Epithelial cell of prostate (primary cell): ENCODE data around the gene RASA3.

Source experiments
- DNase-seq: peaks from one replicate; pipeline ENCODE4 v3.0.0-alpha.2; 2011; ENCODE audit warnings: low read depth, low spot score
- H3K27ac ChIP-seq: fragments of 450-650 bp; 2 replicates; pipeline ENCODE4 v1.5.1; 2017; ENCODE audit warnings: mild to moderate bottlenecking

The RASA3 gene

DNA sequence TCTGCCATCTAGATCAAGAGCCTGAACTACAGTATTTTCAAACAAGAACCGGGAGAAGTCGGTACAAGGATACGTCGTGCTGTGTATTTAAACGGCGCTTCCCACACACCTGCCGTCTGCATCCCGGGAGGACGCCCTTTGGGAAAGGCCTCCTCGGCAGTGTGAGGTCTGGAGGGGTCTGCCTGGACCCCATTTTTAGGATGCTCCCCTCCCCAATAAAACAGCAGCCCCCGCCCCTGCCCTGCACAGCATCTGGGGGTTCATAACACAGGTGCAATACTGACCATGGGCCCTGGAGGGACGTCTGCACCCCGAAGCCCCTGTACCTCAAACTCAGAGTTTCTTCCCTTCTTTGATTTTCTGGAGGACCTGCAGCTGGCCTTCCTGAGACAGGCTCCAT, 154.4 kb downstream of the RASA3 start:
- H3K27ac ChIP-seq, result no peak overlapping the region
- no peak for DNase-seq

DNA sequence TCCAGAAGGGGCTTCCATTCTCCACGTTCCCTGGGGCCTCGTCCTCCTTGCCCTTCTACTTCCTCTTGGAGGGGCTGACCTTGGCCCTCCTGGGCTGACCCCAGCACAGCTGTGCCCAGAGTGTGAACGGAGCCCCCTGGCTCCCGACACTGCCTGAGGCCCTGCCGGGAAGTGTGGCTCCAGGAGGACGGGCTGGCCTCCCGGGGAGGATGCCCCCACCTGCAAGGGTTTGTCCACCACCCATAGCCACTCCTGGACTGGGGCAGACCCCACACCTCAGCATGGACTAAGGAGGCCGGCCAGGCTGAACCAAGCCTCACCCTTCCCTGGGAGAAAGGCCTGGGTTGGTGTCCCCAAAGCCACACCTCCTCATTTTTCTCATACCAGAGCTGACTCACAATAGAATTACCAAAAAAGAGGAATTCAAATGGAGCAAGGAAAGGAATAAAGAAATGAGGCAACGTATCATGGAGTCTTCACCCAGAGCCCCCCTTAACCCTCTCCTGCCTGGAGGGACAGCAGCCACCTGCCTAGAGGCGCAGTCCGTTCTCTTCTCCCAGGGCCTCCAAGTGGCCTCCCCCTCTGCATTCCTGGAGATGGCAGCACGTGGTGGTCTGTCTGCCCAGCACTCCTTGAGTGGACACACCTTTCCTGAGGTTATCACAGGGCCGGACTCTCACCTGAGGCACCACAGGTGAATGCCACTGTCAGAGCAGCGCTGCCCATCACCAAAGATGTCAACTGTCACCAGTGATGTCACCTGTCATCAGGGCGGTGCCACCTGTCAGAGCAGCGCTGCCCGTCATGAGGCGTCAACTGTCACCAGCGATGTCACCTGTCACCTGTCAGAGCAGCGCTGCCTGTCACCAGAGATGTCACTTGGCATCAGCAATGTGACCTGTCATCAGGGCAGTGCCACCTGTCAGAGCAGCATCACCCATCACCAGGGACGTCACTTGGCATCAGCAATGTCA, 155.4 kb downstream of the RASA3 start:
- H3K27ac ChIP-seq, result no peak overlapping the region
- no peak for DNase-seq

DNA sequence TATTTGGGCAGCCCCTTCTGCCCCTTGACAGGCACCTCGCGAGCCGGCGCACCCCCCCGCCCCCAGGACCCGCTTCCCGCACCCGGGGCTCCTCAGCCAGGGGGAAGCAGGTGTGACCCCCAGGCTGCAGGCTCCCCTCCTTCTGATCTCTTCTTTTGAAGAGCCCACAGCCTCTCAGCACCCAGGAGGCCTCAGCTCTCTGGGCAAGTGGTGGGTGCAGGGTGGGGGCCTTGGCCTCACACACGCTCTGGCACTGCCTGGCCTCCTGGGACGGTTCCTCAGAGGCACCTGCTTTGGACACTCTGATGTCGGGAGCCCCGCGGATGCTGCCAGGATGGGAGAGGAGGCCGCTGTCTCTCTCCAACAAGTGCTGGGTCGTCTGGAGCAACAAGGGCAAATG, 157.0 kb downstream of the RASA3 start:
- DNase-seq, result no peak

DNA sequence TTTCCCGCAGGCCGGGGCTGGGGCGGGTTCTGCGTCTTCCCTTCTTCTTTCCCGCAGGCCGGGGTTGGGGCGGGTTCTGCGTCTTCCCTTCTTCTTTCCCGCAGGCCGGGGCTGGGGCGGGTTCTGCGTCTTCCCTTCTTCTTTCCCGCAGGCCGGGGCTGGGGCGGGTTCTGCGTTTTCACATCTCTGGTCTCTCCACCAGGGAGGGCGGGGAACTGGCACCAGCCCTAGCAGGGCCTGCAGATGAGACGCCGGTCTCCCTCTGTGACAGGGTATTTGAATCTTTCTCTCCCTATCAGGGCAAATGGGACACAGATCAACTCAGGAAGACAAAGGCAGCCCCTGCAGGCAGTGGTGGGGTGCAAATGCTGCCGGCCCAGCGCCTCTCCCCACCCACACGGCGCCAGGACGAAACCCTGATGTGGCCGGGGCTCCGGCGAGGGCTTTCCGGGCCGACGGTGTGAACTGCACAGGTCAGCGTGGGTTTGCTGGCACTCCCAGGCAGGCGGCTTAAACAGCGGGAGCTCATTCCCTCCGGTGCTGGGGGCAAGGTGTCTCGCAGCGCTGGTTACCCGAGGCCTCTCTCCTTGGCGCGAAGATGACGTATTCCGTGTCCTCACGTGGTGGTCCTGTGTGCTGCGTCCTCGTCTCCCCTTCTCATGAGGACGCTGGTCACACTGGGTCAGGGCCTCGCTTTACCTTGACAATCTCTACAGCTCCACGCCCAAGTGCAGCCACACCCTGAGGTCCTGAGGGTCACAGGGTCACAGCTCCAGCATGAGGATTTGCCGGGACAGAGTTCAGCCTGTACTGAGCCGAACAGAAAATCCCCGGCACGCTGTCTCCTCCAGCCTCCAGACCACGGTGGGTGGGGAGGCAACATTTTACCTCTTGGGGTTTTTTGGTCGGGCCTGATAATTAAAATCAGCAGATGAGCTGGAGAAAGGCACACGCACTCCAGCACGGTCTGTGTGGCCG, 157.8 kb downstream of the RASA3 start:
- H3K27ac ChIP-seq, result no peak overlapping the region
- DNase-seq, result no peak

More for the DNA sequence above, 157.0 kb downstream of the RASA3 start:
- no peak overlapping the region for H3K27ac ChIP-seq

- no peak for DNase-seq
- no peak within 1 kb of the TSS for H3K27ac ChIP-seq
Observed at GRCh38 chr13:113973218-113974164, 158.9 kb downstream of the RASA3 start, which contains the start of gene C13orf46. TSS of gene C13orf46 (minus strand) at chr13:113974076. CDS start at chr13:113973997, 79 bp downstream.

- DNase-seq, result no peak
- H3K27ac ChIP-seq, result no peak overlapping the region
Observed at GRCh38 chr13:113972451-113973217, 159.8 kb downstream of the RASA3 start.

GRCh38 chr13:113971471-113972231, 160.8 kb downstream of the RASA3 start:
- DNase-seq, result no peak

DNA sequence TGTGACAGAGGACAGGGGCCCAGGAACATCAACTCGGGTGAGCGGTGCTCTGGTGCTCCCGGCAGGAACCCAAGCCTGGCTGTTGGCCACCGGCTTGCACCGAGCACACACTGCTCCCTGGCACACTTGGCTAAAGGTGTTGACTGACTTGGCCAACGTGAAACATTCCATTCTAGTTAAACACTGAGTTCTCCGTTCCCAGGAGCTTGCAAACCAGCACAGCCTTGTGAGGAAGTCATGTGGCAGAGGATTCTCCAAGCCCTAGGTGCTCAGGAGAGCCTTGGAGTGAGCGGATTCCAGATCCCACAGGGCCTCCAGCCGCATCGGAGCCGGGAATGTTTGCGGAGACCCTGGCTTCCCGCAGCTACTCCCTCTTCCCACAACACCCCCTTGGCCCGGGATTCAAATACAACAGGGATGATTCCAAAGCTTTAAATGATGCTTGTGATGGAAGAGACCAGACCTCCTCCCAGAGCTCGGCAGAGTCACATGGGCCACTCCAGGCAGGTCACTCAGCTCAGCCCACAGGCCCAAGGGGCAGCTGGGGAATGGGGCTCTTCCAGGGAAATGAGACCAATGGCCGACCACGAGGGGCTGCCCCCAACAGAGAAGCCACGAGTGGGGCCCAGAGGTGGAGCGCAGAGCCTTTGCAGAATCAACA, 161.5 kb downstream of the RASA3 start:
- DNase-seq, result peak; percentile 69
- peak overlapping the region; percentile 49 for H3K27ac ChIP-seq

More at GRCh38 chr13:113971471-113972231, 160.8 kb downstream of the RASA3 start:
- H3K27ac ChIP-seq, result peak overlapping the region; percentile 49

GRCh38 chr13:113969973-113970611, 162.3 kb downstream of the RASA3 start:
- DNase-seq, result no peak
- peak overlapping the region; percentile 49 for H3K27ac ChIP-seq

DNA sequence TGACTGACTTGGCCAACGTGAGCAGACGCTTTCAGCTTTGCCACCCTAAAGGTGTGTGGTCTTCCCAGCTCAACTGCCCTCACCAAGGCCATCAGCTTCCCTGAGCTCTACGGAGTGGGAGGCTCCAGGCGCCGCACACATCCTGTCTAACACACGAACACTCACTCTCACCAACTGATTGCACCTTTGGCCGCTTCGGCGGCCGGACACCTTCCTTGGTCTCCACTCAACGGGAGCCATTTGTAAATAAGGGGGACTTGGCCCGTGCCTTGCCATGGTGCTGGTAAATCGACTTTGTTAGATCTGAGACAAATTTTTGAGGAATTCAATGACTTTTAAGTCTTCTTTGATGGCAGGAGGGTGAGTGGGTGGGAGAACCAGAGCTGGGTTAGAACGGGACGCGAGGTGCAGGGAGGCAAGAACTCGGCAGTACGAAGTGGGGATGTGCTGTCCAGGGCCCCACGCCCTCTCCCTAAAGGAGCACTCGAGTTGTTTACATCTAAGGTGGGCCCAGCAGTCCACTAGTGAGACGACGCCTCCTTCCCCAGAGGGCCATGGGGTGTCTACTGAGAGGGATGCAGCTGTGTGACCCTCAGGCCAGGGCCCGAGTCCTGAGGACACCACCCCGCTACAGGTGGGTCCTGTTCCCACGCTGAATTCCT, 163.0 kb downstream of the RASA3 start:
- no peak overlapping the region for H3K27ac ChIP-seq

DNA sequence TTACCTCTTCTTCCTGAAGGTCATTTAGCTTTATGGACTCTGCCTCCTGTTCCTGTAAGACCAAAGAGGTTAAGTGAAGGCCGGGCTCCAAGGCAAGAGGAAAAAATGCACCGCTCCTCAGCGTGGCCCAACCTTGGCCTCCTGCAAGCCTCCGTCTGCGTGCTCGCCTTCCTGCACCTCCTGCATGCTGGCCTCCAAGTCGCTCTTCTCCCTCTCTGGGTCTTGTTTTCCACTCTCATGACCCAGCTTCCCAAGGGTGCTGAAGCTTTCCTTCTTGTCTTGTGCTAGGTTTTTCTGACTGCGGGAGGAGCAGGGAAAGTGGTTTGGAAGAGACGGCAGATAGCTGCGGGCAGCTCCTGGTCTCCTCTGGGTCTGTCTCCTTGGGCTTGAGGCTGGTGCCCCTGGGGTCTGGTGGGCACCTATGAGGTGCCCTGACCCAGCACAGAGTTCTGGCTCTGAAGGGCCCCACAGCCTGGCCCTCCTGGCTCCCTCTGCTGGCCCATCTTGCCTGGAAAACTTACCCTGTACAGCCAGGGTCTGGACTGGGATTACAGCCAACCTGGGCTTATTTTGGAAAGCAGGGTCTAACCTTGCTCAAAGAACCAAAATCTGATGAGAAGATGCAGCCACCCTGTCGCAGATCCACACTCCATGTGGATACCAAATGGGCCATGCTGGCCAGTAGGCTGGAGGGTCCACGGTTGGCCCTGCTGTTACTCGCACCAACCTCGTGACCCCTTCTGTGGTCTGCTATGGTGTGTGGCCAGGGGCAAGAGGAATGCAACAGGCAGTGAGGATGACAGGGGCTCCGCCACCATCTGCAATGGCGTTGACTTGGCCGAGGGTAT, 163.7 kb downstream of the RASA3 start:
- no peak for DNase-seq
- no peak overlapping the region for H3K27ac ChIP-seq

More for the DNA sequence above, 163.0 kb downstream of the RASA3 start:
- no peak for DNase-seq

DNA sequence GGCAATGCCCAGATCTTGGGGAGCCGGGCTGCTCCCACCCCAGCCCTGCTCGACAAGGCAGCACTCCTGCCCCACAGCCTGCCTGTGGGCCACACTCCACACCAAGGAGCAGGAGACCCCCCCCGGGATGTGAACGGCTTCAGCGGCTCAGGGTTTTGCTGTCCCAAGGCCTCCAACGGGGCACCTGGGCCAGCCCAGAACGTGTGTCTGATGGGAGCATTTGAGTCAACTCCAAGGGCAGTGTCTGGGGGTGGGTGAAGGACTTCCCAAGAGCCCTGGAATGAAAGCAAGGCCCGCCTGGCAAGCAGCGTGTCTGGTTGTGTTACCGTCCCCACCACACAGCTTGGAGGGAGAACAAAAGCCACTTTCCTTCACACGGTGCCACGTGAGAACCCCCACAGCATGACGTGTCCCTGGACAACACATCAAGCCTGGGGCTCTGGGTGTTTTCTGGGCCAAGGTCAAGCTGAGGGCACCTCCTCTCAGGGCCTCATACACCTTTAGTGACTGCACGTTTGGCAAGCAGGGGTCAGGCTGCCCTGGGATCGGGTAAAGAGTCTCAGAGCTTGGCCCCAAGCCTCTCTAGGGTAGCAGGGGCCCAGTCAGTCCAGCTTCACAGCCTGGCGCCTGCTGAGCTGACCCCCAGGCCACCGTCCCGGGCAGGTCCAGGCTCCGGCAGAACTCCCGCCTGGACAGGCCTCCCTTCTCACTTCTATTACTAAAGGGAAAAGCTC, 164.5 kb downstream of the RASA3 start:
- no peak for DNase-seq
- no peak overlapping the region for H3K27ac ChIP-seq

DNA sequence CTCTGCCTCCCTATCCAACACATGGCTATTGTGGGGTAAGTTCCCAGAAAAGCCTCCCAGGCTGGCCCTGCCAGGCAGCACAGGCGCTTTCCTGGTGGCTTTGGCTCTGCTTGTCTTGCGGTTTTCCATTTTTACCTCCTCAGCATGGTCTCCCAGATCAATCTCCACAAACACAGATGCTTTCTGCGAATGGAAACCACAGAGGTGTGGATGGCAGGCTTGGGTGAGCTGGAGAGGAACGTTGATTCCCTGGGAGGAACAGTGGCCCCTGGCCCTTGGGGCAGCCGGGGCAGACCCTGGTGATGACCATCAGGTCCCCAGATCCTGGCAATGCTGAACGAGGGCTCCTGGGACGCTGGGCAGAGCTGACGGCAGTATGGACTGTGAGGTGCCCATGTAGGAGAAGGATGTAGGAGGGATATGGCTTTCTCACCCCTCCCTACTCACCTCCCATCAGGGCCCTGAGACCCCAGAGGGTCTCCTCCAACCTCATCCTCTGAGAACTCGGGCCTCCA, 165.2 kb downstream of the RASA3 start:
- H3K27ac ChIP-seq, result no peak overlapping the region
- DNase-seq, result no peak

DNA sequence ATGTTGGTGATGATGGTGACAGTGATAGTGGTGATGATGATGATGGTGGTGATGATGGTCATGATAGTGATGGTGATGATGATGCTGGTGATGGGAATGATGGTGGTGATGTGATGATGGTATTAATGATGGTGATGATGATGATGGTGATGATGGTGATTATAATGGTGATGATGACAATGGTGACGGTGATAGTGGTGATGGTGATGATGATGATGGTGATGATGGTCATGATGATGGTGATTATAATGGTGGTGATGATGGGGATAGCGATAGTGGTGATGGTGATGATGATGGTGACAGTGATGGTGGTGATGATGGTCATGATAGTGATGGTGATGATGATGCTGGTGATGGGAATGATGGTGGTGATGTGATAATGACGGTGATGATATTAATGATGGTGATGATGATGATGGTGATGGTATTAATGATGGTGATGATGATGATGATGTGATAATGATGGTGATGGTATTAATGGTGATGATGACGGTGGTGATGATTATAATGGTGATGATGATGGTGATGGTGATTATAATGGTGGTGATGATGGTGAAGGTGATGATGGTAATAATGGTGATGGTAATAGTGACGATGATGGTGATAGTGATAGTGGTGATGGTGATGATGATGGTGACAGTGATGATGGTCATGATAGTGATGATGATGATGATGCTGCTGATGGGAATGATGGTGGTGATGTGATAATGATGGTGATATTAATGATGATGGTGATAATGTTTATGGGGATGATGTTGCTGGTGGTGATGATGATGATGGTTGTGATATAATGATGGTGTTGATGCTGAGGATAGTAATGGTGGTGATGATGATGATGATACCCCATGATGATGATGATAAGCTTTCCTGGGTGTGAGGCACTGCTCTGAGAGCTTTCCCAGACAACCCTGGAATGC, 166.2 kb downstream of the RASA3 start:
- no peak for DNase-seq
- H3K27ac ChIP-seq, result no peak overlapping the region
